ENCODE results near the gene SDF4.

The SDF4 gene

DNA sequence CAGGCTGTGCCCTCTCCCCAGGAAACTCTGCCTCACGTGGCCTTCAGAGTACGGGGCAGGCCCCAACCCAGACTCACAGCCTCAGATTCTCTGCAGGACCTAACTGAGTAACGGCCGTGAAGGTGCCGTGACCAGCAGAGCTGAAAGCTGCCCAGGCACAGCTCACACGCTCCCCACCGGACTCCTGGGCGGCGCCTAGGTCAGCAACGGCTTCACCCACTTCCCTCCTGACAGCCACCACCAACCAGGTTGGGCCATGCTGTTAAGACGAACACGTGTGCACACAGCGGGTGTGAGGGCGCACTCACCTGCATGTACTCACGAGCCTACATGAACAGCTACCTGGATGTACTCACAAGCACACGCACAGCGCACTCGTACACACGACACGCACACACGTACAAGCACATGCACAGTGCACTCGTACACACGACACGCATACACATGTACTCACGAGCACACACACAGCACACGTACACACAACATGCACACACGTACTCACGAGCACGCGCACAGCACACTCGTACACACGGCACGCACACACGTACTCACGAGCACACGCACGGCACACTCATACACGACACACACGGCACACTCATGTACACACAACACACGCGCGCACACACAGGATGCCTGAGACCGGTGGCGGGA lies 9.1 kb downstream of the SDF4 start:
- ATAC-seq (replicated peaks) (no peak), DNase-seq (no peak)
- Mint-ChIP-seq H3K4me1 (peaks cover 24 to 44% of the 10 kb centered on the region in 2 donors), H3K9me3 (no peaks in the 10 kb centered on the region), H3K36me3 (peaks cover 50 to 68% of the 10 kb centered on the region in 2 donors), H3K4me3 (no peak overlapping the region), H3K27ac (peak overlapping the region; percentile 73), H3K27me3 (no peaks in the 10 kb centered on the region)

DNA sequence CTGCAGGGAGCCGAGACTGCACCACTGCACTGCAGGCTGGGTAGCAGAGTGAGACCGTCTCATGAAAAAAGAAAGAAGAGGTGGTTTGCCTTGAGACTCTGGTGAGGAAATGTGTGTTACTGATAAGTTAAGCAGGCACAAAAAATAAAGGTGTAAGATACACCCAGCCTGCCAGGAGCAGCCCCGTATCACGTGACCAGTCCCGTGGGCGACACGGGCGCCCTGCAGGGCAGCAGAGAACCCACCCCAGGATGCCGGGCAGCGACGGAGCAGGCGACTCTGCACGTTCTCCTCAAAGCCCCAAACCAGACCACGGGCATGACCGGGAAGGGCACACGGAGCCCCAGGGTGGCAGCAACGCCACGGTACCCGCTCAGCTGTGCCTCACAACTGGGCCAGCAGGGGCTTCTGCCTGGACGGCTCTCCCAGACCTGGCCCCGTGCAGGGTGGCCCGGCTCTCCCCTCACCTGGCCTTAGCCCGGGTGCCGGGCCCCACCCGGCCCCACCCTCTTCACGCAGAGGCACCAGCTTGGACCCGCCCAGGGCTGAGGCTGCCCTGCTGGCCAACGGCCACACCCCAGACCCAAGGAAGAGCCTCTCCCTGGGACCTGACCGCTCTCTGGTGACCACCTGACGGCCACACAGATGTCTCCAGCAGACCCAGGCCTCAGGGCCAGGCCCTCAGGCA lies 9.8 kb downstream of the SDF4 start:
- no peak overlapping the region for H3K4me3 Mint-ChIP-seq
- peaks cover 27 to 48% of the 10 kb centered on the region in 2 donors for H3K4me1 Mint-ChIP-seq
- ATAC-seq (replicated peaks) (no peak), DNase-seq (no peak)
- no peaks in the 10 kb centered on the region for H3K27me3 Mint-ChIP-seq
- H3K36me3 Mint-ChIP-seq = peaks cover 53 to 72% of the 10 kb centered on the region in 2 donors
- H3K9me3 Mint-ChIP-seq = no peaks in the 10 kb centered on the region
- H3K27ac Mint-ChIP-seq = peak overlapping the region; percentile 62

DNA sequence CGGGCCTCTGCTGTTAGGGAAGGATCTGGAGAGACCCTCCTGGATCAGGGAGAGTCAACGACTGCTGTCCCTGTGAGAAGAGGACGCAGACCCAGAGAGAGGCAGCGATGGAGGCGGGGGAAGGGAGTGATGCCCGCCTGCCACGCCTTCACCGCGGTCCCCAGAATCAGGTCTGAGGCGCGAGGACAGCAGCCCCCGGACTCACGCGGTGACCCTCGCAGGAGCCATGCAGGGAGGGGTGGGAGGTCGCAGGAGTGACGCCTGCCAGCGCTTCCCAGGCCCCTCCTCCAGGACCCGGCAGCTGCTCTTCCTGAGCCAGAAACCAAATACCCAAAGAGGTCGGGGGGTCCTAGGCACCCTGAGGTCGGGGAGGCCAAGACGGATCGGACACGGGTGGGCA lies 11.6 kb downstream of the SDF4 start:
- Mint-ChIP-seq H3K4me1 (peaks cover 32 to 53% of the 10 kb centered on the region in 2 donors), H3K9me3 (no peaks in the 10 kb centered on the region), H3K36me3 (peaks cover 50 to 68% of the 10 kb centered on the region in 2 donors), H3K27me3 (no peaks in the 10 kb centered on the region), H3K4me3 (no peak overlapping the region), H3K27ac (no peak overlapping the region)
- ATAC-seq (replicated peaks) (no peak), DNase-seq (no peak)

DNA sequence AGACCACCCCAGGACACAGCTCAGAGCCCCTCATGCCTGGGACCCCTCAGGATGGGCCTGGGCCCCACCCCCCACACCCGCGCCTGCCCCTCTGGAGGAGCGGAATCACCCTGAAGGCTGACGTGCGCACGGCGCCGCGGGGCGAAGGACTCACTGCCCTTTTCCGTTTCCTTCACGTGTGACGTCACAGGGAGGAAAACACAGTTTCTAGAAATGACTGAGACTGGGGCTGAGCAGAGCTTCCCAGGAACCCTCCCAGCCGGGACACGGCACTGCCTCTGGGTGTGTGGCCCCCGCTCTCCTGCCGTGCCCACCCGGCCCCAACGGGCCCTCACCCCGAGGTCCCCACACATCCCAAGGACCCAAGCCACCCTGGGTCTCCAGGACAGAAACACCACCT lies 12.5 kb downstream of the SDF4 start:
- Mint-ChIP-seq H3K27me3 (no peaks in the 10 kb centered on the region), H3K36me3 (peaks cover 50 to 68% of the 10 kb centered on the region in 2 donors), H3K27ac (peak overlapping the region; percentile 73), H3K4me3 (no peak overlapping the region), H3K9me3 (no peaks in the 10 kb centered on the region), H3K4me1 (peaks cover 39 to 62% of the 10 kb centered on the region in 2 donors)
- no peak for ATAC-seq (replicated peaks)
- DNase-seq = no peak

DNA sequence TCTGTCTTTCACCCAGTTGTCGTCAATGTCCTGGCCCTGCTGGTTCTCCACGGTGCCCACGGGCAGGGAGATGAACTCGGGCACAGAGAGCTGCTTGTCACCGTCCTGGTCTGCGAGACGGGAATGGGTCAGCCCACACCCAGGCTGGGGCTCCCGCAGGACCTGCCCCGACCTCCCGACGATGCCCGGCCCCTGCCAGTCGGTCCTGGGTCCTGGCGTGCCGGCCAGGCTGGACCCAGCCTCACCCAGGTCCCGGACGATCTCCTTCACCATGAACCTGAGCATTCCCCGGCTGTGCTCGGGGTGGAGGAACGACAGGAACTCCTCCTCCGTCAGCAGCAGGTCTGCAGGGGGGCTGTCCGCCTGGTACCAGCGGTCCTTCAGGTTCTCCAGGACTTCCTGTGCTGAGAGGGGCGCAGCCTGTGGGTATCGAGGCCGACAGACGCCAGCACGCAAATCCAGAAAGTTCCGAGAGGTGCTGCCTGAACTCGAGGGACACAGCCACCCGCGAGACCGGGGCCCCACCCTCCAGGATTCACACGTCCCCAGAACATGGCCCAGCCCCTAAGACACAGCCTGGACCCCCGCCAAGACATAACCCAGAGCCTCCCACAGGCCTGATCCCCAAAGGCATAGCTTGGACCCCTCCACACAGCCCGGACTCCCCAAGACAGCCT lies 13.1 kb downstream of the SDF4 start:
- no peak for ATAC-seq (replicated peaks)
- DNase-seq = no peak
- Mint-ChIP-seq H3K4me3 (no peak overlapping the region), H3K9me3 (no peaks in the 10 kb centered on the region), H3K36me3 (peaks cover 49 to 64% of the 10 kb centered on the region in 2 donors), H3K4me1 (peaks cover 42 to 67% of the 10 kb centered on the region in 2 donors), H3K27ac (peak overlapping the region; percentile 87), H3K27me3 (no peaks in the 10 kb centered on the region)

DNA sequence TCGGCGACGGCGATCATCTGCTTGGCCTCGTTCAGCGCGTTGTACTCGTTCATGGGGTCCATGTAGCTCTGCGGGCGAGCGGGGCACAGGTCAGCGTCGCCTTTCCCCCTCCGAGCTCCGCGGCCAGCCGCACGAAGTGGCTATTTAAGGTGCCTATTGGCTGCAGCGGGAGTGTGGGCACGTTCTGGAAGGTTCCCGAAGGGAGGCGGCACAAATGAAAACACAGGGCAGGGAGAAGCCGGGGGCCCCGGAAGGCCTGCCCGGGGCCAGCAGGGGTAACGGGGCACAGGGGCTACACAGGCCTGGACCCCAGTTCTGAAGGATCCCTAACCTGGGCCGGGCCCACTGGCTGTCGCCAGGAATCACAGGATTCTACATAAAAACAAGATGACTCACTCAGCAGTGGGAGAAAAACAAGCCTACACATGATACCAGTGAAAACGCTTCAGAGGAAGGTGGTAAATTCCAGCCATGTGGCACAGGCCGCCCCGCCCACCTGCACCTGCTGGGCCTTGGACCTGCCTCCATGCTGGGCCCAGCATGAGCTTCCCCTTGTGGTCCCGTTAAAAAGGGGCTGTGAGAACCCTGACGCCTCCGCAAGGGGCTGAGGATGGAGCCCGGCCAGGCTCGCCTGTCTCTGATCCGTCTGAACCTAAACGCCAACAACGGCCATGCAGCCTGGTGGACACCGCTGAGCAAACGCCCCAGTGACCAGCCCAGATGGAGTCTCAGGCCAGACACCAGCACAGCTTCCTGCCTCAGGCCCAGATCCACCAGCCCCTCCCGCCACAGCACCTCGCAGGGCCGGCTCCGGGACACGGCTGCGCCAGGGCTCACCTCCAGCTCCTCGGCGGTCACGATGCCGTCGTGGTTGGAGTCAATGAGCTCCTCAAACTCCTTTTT lies 13.9 kb downstream of the SDF4 start:
- H3K27me3 Mint-ChIP-seq = no peaks in the 10 kb centered on the region
- H3K27ac Mint-ChIP-seq = peak overlapping the region; percentile 87
- H3K36me3 Mint-ChIP-seq = peaks cover 43 to 58% of the 10 kb centered on the region in 2 donors
- no peak overlapping the region for H3K4me3 Mint-ChIP-seq
- H3K9me3 Mint-ChIP-seq = no peaks in the 10 kb centered on the region
- H3K4me1 Mint-ChIP-seq = peaks cover 40 to 69% of the 10 kb centered on the region in 2 donors
- ATAC-seq (replicated peaks) (peak; percentile 49 to 50), DNase-seq (no peak)

DNA sequence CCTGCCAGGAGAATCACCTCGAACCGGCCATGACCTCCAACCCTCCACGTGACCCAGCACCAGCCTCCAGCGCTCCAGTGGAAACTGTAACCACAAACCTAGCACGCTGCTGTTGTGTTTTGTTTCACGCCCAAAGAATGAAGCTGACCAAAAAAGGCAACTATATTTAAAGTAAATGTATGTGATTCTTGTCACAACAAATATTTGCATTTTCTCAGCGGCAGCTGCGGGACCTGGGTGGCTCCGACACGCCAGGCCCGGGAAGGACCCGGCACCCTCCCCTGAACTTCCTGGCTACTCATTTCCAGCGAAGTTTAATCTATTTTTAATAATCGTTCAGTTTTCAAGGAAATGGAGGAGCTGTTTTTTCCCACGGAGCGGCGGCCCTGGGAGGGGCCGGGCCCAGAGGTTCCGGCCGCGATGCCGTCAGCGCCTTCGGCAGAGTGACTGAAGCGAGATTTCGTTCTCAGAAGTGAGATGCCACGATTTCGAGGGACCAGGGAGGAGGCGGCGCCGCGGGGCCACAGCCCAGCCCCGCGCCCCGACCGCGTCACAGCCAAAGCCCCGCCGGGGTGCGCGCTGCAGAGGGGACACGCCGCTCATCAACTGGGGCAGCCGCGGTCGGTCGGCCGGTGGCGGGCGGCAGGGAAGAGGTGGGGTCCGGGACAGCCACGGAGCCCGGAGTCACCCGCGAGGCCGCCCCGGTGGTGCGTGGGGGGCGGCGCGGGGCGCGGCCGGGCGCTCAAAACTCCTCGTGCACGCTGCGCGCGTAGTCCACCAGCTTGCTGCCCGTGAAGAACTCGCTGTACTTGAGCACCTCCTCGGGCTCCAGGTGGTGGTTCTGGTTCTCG lies 14.8 kb downstream of the SDF4 start:
- Mint-ChIP-seq H3K27me3 (no peaks in the 10 kb centered on the region), H3K36me3 (peaks cover 38 to 54% of the 10 kb centered on the region in 2 donors), H3K4me3 (peak overlapping the region in 1 of 2 donors; percentile 50), H3K27ac (peak overlapping the region; percentile 87), H3K9me3 (no peaks in the 10 kb centered on the region), H3K4me1 (peaks cover 40 to 74% of the 10 kb centered on the region in 2 donors)
- DNase-seq = no peak
- ATAC-seq (replicated peaks) = no peak

DNA sequence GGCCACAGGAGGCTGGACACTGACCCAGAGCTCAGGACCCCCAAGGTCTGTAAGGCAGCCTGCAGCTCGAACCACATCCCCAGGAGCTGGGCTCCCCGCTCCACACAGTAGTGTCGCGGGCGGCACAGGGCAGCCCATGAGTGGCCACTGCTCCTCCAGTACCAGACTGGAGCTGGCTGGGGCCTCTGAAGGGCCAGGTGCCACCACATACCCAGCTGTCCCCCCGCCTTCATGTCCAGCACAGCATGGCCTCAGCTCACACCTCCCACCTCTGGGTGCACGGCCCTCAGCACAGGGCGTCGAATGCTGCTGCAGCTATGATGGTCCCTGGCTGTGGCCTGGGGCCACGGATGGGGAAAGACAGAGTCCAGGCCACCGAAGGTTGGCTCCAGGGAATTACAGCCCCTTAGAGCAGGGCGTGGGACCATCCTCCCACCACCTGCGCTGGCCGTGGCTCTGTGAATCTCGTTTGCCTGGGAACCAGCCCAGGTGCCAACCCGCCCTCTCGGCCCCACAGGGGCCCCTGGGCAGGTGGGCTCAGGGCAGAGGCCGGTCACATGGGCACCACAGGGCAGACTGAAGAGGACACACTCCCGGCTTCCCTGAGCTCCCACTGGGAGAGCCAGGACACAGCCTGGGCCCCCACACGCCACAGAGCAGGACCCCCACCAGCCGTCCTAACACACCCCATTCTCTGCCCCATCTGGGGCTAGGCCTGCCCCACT lies 15.8 kb downstream of the SDF4 start:
- DNase-seq (no peak), ATAC-seq (replicated peaks) (no peak)
- peak overlapping the region; percentile 51 for H3K27ac Mint-ChIP-seq
- peaks cover 34 to 50% of the 10 kb centered on the region in 2 donors for H3K36me3 Mint-ChIP-seq
- H3K4me1 Mint-ChIP-seq = peaks cover 42 to 79% of the 10 kb centered on the region in 2 donors
- no peaks in the 10 kb centered on the region for H3K9me3 Mint-ChIP-seq
- peak overlapping the region in 1 of 2 donors; percentile 11 for H3K4me3 Mint-ChIP-seq
- no peaks in the 10 kb centered on the region for H3K27me3 Mint-ChIP-seq

DNA sequence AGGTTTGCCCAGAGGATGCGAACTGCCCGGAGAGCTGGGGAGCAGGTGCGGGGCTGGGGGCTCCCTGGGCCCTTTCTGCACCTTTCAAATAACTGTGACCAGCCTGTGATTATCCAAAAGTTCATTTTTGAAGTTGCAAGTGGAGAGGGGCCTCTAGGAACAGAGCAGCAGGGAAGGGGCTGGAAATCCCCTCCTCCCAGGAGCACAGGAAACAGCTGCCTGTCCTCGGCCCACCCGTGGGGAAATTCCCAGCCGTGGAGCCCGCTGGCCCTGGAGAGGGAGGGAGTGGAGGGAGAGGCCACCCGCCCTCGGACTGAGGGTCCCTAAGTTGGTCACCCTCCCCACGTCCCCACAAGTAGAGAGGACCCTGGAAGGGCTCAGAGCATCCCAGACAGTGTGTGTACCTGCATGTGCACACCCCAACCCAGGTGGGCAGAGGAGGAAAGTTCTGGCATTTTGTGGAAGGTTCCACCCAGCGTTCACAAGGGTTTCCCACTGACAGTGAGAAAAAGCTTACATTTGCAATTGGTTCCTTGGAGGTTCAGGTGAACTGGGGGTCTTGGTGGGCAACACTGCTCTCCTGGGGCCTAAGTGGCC lies 16.6 kb downstream of the SDF4 start:
- Mint-ChIP-seq H3K36me3 (peaks cover 29 to 47% of the 10 kb centered on the region in 2 donors), H3K4me1 (peaks cover 45 to 88% of the 10 kb centered on the region in 2 donors), H3K4me3 (peak overlapping the region in 1 of 2 donors; percentile 5), H3K27me3 (no peaks in the 10 kb centered on the region), H3K9me3 (no peaks in the 10 kb centered on the region), H3K27ac (peak overlapping the region; percentile 57)
- DNase-seq = no peak
- peak in 1 of 2 donors; percentile 2 for ATAC-seq (replicated peaks)

DNA sequence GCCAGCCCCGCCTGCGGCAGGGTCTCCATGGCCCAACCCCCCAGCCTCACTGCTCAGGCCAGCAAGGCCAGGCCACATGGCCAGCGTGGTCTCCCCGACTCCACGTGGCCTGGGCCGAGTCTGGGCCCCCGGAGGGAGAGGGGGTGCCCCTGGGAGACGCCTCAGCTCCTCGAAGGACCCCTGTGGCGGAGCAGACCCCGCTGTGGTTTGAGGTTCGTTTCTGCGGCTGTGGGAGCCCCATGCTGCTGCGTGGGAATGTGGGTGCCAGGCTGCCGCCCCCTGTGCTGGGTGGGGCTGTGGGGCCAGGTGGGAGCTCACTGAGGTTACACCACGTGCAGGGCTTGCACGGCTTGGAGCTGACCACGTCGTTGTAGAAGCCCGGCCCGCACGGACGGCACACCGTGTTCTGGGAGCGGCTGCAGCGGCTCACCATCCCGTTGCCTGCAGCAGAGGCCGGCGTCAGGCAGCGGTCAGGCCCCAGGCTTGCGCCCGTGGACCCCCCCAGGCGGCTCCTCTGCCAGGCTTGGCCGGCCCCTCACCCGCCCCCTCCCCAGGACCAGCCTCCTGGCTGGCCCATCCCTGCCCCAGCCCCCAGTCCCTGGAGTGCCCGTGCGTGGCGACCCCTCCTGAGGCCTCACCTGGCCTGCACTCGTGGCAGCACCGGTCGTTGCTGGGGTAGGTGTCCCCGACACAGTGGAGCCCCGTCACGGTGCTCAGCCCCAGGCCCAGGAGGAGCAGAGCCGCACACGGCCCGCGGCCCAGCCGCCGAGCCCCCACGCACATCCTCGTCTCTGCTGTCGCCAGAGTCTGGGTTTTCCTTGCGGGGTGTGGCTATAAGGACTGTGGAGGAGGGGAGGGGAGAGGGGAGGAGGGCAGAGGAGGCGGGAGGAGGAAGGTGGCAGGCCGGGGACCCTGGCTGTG lies 18.2 kb downstream of the SDF4 start, which contains the start of gene TNFRSF4:
Gene TNFRSF4, minus strand, starts transcription at position 809 of the 921 bp plus-strand sequence. Its CDS starts 26 bp downstream, at position 783.
- Mint-ChIP-seq H3K4me1 (peaks cover 39 to 89% of the 10 kb centered on the region in 2 donors), H3K27me3 (no peaks in the 10 kb centered on the region), H3K4me3 (peak within 1 kb of the TSS; percentile 65 to 70), H3K9me3 (no peaks in the 10 kb centered on the region), H3K36me3 (peaks cover 18 to 43% of the 10 kb centered on the region in 2 donors), H3K27ac (peak within 1 kb of the TSS; percentile 85)
- no peak for DNase-seq
- peak; percentile 17 to 22 for ATAC-seq (replicated peaks)

DNA sequence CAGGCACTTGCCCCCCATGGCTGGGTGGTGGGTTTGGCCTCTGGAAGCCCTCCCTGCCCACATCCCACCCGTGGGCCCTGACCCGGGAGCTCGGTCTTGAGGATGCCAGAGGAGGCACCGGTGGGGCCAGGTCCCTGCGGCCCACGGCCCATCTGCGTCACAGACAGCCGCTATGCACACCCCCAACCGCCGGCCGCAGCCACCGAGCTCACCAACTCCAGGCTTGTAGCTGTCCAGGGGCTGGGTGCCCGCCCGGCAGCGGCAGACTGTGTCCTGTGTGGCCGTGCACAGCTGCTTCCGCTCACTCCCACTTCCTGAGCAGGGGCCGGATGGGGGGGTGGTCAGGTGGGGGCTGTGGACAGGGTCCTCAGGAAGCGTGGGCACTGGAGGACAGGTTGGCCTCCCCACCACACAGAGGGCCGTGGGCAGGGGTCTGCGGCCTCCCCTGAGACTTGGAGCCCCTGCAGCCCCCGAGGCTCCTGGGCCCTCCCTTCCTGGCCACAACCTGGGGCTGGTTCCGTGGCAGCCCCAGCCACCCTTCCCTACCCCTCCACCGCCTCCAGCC lies 18.9 kb downstream of the SDF4 start:
- H3K4me3 Mint-ChIP-seq = peak overlapping the region; percentile 65 to 70
- ATAC-seq (replicated peaks) (peak; percentile 21 to 28), DNase-seq (no peak)
- H3K27ac Mint-ChIP-seq = peak overlapping the region; percentile 59
- H3K36me3 Mint-ChIP-seq = peaks cover 13 to 38% of the 10 kb centered on the region in 2 donors
- no peaks in the 10 kb centered on the region for H3K27me3 Mint-ChIP-seq
- H3K4me1 Mint-ChIP-seq = peaks cover 40 to 89% of the 10 kb centered on the region in 2 donors
- H3K9me3 Mint-ChIP-seq = no peaks in the 10 kb centered on the region

Data from stimulated activated naive B cell treated with anti-CD40 and anti-IgM and Interleukin-4, amounts not matched to agents 10 μg/mL and 1 μg/mL and 100 μg/mL, for 72 hours (primary cell).